ENCODE measurements around the gene USP28.

The USP28 gene

DNA sequence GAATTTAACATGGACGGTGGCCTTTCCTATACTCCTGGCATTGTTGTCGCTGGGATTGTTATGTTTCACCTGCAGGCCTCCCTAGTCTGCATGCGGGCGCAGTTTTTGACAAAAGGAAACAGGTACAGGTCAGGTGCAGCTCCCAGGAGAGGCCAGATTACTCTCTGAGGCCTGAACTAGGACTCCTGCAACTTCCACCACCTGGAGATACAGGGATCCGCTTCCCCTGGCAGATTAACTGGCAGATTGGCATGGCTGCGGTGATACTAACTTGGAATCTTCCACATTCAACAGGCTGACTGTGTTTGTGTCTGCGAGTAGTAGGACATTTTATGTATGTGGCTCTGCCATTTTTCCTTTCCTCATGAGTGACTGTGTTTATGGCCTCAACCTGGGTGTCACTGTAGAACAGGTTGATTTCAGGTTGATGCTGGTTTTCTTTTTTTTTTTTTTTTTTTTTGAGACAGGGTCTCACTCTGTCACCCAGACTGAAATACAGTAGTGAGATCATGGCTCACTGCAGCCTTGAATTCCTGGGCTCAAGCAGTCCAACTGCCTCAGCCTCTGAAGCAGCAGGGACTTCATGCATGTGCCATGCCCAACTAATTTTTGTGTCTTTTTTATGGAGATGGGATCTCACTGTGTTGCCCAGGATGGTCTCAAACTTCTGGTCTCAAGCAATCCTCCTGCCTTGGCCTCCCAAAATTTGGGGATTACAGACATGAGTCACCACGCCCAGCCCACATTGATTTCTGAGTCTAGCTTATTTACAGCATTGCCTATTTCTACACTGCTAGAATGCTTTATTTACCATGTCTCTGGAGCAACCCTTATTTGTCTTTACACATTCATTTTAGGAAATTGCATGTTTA, 1.7 kb upstream of the USP28 start:
- DNase-seq: no peak

GRCh38 chr11:113876074-113876797, 864 bp upstream of the USP28 start:
- DNase-seq: no peak

DNA sequence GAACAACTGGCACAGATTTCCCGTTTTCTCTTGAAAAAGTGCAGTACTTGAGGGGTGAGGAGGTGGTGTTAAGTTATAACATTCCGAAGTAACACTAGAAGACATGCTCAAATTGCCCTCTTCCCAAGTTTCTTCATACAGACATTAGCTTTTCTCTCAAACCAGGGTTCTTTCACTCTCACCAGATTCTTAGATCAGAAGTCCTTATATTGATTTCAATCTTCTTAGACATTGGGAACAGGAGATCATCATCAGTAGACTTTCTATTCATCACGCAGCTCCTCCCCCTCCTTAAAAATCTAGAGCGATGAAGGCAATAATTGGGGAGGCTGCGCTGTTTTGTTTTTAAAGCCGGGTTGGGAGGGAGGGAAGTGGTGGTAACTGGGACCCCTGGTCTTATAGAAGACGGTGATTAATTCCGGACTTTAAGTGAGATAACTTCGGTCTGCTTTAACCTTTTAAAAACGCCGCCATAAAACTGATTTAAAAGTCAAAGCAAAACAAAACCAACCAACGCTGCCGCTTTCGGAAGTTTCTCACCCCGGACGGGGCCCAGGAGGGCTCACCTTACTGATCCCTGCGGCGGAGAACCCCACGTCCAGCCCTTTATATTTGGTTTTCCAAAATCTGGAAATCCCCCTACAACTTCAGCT, 665 bp downstream of the USP28 start:
- DNase-seq: no peak

- DNase-seq: no peak
Measured at GRCh38 chr11:113874096-113874495, 1.3 kb downstream of the USP28 start.

GRCh38 chr11:113873236-113873626, 2.1 kb downstream of the USP28 start:
- DNase-seq: no peak

DNA sequence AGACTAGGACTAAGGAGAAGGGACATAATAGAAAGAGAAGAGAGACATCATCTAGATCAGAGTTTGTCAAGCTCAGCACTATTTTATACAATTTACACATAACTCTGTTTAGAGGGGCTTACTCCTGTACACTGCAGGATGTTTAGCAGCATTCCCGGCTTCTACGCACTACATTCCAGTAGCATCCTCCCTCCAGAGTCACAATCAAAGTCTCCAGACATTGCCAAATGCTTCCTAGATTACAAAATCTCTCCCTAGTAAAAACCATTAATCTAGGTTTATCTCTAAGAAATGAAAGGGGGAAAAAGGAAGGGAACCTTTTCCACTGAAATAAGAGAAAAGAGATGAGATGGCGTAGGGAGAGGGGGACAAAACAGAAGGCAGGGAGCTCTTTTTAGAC, 4.0 kb downstream of the USP28 start:
- DNase-seq: no peak

DNA sequence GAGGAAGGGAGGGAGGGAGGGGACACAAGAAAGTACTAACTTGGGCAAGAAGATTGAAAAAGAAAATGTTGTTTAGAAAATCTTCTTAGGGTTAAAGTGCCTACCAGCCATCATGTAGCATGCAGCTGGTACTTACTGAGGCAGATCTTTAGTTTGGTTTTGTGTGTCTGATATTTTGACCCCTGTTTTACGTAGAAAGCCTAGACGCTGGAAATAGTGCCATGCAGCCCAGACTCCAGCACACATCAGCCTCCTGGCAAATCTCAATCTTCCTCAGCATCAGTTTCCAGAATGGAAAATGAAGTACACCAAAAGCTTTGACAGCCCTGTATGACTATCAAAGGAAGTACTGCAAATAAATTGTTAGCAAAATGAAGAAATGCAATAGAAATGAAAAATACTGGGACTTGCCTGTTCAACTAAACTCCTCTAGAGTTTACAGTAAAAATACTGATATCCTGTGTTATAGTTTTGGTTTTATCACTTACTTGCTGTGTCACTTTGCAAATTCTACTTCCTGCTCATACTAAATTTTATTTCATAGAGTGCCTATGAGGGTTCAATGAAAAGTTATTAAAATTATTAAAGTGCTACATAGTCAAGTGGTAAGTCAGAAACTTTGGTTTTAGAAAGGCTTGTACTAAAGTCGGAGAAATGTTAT, 7.4 kb downstream of the USP28 start:
- no peak for DNase-seq

DNA sequence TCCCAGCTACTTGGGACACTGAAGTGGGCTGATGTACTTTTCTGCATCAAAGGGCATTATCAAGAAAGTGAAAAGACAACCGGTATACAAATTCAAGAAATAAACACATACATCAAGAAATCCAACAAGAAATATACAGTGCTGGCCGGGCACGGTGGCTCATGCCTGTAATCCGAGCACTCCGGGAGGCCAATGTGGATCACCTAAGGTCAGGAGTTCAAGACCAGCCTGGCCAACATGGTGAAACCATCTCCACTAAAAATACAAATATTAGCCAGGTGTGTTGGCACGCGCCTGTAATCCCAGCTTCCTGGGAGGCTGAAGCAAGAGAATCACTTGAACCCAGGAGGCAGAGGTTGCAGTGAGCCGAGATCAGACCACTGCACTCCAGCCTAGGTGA, 9.5 kb downstream of the USP28 start:
- DNase-seq: no peak

- DNase-seq: no peak
Measured at GRCh38 chr11:113864410-113864809, 11.0 kb downstream of the USP28 start.

DNA sequence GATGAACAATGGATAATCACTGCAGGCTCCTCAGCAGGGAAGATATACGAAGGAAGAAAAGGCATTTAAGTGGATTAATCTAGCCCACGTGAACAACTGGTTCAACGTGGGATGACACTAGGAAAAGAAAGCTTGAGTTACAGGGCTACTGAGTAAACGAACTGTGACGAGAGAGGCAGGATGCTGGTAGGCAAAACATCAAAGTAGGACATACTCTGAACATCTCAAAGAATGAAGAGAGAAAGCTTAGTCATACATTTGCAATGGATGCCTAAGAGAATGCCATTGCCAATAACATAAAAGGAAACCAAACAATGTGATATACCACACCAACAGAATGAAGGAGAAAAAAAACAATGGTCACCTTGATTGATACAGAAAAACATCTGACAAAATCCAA, 12.9 kb downstream of the USP28 start:
- DNase-seq: no peak

DNA sequence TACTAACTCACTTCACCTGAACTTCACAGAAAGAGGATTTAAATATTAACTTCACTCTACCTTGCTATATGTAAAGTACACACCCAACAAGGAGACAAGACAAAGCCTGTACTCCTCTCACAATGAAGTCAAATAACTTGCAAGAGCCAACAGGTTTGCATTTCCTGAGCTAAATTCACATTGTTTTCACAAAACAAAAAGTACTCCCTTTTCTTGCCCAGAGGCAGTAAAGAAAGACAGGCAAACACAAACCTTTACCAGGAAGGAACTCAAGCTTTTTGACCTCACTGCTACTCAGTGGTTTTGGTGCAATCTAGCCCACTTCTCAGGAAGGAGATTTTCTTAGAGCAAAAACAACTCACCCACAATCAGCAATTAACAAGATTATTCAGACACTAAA, 15.7 kb downstream of the USP28 start:
- no peak for DNase-seq

GRCh38 chr11:113856966-113857759, 18.2 kb downstream of the USP28 start:
- DNase-seq: no peak

DNA sequence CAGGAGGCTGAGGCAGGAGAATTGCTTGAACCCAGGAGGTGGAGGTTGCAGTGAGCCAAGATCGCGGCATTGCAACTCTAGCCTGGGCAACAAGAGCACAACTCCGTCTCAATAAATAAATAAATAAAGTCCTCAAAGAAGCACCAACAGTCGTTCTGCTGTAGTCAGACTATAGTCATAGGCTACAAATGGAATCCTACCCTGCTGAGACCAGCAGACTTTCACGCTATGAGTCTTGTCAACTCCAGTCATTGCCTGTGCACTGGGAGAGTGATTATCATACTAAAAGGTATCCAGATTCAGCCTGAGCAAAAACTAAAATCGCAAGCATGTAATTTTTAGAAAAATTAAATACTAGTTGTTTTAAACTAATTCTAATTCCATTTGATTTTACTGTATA, 19.6 kb downstream of the USP28 start:
- no peak for DNase-seq

GRCh38 chr11:113850188-113850587, 25.2 kb downstream of the USP28 start:
- no peak for DNase-seq

DNA sequence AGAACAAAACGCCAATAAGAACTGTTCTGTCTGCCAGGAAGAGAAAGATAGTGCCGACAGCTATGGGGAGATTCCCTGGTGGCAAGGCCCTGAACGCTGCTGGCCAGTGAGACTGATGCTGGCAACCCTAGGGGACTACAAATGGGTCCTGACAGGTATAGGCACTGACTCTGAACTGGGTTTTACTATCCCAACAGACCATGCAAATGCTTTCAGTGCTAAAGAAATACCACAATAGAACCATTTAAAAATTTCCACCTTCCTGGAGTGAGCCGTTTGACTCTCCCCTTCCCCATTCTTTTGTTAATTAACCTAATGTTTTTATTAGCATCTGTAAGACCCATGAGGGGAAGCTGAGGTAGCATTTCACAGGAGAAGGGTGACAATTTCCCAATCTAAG, 25.7 kb downstream of the USP28 start:
- no peak for DNase-seq

- DNase-seq: no peak
Measured at GRCh38 chr11:113847580-113847979, 27.8 kb downstream of the USP28 start.

DNA sequence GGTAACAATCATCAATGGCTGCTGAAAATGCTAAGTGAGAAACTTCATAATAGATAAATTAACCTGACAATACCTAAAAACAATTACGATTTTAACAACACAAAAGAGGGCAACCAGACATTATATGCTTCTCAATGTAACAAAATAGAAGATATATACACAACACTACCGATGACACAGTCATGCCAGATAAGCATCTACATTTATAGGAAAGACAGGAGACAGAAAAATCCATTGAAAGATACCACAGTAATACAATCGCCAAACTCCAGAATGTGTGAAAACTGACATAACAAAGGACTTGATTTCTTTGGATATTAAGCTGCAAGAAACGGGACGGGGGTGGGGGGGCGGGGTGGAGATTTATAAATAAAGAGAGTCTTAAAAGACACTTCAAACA, 28.3 kb downstream of the USP28 start:
- no peak for DNase-seq

DNA sequence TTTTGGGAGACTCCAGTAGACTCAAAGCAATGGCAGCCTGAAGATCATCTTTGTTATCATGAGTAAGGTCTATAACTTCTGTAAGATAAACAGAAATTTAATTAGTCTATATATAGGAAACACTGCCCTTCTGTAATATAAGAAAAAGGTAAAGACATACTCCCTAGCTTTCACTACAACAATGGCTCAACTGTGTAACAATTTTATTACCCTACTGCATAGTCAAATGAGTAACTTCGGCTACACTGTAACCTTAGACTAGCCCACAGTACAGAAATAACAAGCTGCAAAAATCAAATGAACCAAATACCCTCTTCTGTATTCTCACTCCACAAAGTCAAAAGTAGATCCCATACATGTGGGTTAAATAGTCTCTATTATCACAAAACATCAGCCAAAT, 33.7 kb downstream of the USP28 start:
- DNase-seq: no peak

DNA sequence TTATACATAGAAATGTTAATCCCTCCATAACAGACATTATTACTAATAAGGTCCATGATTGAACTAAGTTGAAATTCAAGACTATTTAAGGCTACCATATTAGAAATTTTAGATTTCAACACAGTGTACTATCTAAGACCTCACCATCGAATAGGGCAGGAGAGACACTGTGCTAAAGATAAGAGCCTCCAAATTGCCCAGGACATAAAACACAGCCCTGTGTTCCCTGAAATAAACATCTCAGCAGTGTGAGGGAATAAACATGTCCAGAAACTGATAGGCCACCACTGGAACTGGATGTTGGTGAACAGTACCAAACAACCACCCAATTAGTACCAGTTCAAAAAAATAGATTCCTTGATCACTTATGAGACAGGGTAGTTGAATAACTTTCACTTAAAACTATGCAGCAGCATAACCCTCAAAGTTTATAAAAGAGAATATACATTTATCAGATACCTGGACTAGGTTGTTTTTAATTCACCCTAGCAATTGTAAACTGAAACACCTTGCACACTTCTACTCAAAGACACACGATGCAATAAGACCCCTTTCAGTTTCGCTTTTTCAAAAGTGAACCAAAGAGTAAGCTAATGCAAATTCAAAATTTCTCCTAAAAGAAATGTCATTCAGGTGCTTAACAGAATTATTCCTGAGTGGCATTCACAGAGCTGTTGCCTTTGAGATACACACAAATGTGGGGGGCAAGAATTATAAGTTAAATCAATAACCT, 34.3 kb downstream of the USP28 start:
- DNase-seq: no peak

DNA sequence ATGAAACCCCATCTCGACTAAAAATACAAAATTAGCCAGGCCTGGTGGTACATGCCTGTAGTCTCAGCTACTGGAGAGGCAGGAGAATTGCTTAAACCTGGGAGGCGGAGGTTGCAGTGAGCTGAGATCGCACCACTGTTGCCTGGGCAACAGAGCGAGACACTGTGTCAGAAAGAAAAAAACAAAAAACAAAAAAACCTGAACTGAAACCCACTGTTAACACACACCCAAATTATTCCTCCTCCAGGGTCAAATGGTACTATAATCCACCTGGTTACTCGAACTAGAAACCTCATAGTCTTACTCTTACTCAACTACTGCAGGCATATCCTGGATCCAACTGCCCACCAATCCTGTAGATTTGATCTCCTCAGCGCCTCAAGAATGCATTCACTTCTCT, 35.5 kb downstream of the USP28 start:
- no peak for DNase-seq

- no peak for DNase-seq
Measured at GRCh38 chr11:113838005-113838404, 37.4 kb downstream of the USP28 start.

DNA sequence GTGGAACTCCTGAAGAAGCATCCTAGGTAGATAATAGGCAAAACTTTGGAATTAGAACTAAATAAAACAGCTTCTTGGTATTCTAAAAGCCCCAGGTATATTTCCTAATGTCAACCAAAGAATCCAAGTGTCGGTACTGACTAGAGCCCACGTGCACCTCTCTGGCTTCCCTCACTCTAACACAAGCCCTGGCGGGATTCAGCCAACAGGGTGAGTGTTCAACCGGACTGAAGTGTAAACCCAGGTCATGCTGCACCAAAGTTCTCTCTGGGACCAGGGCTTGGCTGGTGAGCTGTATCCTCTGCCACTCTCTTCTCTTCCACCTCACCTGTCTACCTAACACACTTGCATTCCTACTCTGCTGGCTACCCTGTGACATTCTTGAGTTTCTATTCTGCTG, 40.1 kb downstream of the USP28 start:
- no peak for DNase-seq

All from NCI-H774 (cell line).